Right lobe of liver (tissue), 6 donors: Measurements from ENCODE around the gene DNM3. TPM values are rescaled to one million over a fixed set of nuclear protein-coding genes. Genes with fewer than 3 reads are reported as not detected.

Source experiments
- ATAC-seq, 4 donors: fragments of 200-7000 bp; cut with Tn5 transposase; one replicate each; pipeline ENCODE4 v1.9.1; 2020; ENCODE audit warnings: mild to moderate bottlenecking in 4 of 4, moderate library complexity in 4 of 4
- DNase-seq, 3 donors: peaks; one replicate each; pipeline ENCODE4 v3.0.0-alpha.2; 2020
- H3K27ac ChIP-seq, 3 donors: fragments of 200-600 bp; one replicate each; pipeline ENCODE4 v1.8.0; 2022
- H3K27me3 ChIP-seq, 2 donors: fragments of 200-600 bp; one replicate each; pipeline ENCODE4 v1.8.0; 2022
- H3K36me3 ChIP-seq, 4 donors: fragments of 200-600 bp; sonication (generic) in 1 of 4; one replicate each; pipeline versions ENCODE4 v1.5.1 to v1.8.0; 2017 to 2022; ENCODE audit warnings: control low read depth in 1 of 4
- H3K4me1 ChIP-seq, 4 donors: fragments of 200-600 bp; sonication (generic) in 1 of 4; one replicate each; pipeline versions ENCODE4 v1.5.1 to v1.8.0; 2017 to 2022; ENCODE audit warnings: control low read depth in 1 of 4
- H3K4me3 ChIP-seq, 3 donors: fragments of 200-600 bp; one replicate each; pipeline ENCODE4 v1.8.0; 2022
- H3K9me3 ChIP-seq, 4 donors: fragments of 200-600 bp; sonication (generic) in 1 of 4; one replicate each; pipeline versions ENCODE4 v1.5.1 to v1.8.0; 2017 to 2022; ENCODE audit warnings: control low read depth in 1 of 4
- POLR2A ChIP-seq: fragments of 450-650 bp; IDR thresholded peaks from one replicate; pipeline ENCODE4 v1.6.1; 2017; ENCODE audit warnings: antibody characterized with exemption, mild to moderate bottlenecking
- whole genome bisulfite sequencing: methylation state at CpG from one replicate; pipeline ENCODE4 v1.1.6; 2018; ENCODE audit warnings: low coverage, low lambda C conversion rate; ENCODE audit not compliant: insufficient coverage; ENCODE audit errors: missing lambda C conversion rate; 5-methylcytosine and 5-hydroxymethylcytosine counted together
- intact Hi-C, 2 donors: fragments of 100-400 bp; cut with DNase I; formaldehyde crosslinking; loops; one replicate each; pipeline versions ENCODE4 v1.11.2 to v1.14.1; 2022
- total RNA-seq, 6 experiments: library from RNA; depleted of rRNA in 2 of 6; stranded (reverse); fragments of >200 nt in 2 of 6; fragmentation: NEBNext Ultra II Directional in 3 of 6; extraction: Animal tissue kit (Norgen Biotek cat#: 25700) in 3 of 6; gene quantifications; one replicate each; pipeline versions ENCODE4 v1.1.0 to v1.2.4, GENCODE V29; 2016 to 2023
- TF ChIP-seq, protein P1 (sequence below), 4 donors: fragments of 200-600 bp in 3 of 4; fragments of 450-650 bp in 1 of 4; IDR thresholded peaks; one replicate each; pipeline versions ENCODE4 v1.5.1 to v1.8.0; 2016 to 2022; ENCODE audit warnings: antibody characterized with exemption in 4 of 4, mild to moderate bottlenecking in 2 of 4
- donor health status: DM: no; HTN: yes; CAD: no.
- donor health status: DM: no; HTN: no; CAD: no.
- donor health status: DM: no; HTN: no; CAD: no.
- donor health status: DM: no; HTN: yes; CAD: no.
- donor health status: DM: no; HTN: yes; CAD: no.

The DNM3 gene
- total RNA-seq, 6 experiments from 2014 or later, result 0.29 to 0.92 (median 0.43) TPM

DNA sequence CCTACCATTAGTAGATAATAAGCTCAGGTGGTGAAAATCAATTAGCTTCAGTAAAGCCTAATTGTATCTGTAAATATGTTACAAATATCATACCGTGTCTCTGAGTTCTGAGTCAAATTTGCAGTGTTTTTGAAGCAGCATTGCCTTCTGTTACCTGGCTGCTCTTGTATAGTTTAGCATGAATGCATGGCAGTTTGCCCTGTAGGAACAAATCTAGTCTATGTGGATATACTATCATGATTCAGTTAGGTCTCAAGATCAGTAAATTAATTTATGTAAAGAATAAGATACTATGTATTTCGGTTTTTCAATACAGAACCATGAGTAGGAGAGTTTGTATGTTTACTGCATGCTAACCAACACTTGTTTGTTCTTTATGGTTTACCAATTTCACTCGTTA, 338.6 kb downstream of the DNM3 start:
- Histone ChIP-seq H3K27ac (peak overlapping the region in 1 of 3 donors; percentile 44), H3K4me1 (no peaks in the 10 kb centered on the region), H3K9me3 (no peaks in the 10 kb centered on the region), H3K4me3 (no peak overlapping the region), H3K36me3 (no peaks in the 10 kb centered on the region), H3K27me3 (no peaks in the 10 kb centered on the region)
- 86% methylated on average over 3 of the region's 3 CpGs for WGBS
- no peak for ATAC-seq
- intact Hi-C loops, result no loop called here
- TF ChIP-seq, protein P1, sequence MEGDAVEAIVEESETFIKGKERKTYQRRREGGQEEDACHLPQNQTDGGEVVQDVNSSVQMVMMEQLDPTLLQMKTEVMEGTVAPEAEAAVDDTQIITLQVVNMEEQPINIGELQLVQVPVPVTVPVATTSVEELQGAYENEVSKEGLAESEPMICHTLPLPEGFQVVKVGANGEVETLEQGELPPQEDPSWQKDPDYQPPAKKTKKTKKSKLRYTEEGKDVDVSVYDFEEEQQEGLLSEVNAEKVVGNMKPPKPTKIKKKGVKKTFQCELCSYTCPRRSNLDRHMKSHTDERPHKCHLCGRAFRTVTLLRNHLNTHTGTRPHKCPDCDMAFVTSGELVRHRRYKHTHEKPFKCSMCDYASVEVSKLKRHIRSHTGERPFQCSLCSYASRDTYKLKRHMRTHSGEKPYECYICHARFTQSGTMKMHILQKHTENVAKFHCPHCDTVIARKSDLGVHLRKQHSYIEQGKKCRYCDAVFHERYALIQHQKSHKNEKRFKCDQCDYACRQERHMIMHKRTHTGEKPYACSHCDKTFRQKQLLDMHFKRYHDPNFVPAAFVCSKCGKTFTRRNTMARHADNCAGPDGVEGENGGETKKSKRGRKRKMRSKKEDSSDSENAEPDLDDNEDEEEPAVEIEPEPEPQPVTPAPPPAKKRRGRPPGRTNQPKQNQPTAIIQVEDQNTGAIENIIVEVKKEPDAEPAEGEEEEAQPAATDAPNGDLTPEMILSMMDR (IDR thresholded peaks at IDR 0.05), result no peak
- TF ChIP-seq POLR2A, result no peak
- DNase-seq, result no peak

DNA sequence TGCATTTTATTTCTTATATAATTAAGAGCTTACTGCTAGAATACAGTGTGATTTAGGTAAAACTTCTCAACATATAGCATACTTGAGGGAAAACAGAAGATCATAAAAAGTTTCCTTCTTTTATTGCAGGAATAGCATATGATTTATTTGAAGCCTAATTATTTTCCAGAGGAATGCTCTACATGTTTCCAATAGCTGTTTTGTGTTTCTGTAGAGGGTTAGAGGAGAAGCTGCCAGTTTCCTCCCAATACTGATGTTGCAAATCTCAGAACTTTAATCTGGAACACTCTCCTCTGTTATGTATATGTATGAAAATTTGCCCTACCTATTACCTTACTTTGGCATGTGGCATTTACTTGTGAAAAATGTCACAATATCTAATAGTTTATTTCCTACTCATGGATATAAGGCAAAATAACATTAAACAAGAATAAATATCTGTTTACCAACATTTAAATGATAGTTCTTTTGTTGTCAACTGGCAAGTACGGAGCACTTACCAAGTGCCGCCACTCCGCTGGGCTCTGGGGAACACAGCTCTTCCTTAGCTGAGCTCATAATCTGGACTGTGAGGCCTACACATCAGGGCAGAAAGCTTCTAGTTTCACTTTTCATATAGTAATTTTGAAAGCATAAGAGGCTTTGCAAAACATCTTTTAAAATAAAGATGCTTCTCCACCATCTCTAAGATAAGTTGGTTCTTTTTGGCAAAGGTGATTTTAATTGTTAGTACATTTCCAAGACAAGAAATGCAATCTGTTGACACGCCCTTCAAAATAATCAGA, 339.4 kb downstream of the DNM3 start:
- peak overlapping the region; percentile 43 to 66 (median 44) for H3K27ac ChIP-seq
- no peaks in the 10 kb centered on the region for H3K36me3 ChIP-seq
- peak in 1 of 3 donors; percentile 28 for DNase-seq
- intact Hi-C loops, result no loop called here
- no peaks in the 10 kb centered on the region for H3K9me3 ChIP-seq
- no peaks in the 10 kb centered on the region for H3K27me3 ChIP-seq
- no peaks in the 10 kb centered on the region for H3K4me1 ChIP-seq
- 42% methylated on average over 4 of the region's 4 CpGs for WGBS
- TF ChIP-seq POLR2A, result no peak
- TF ChIP-seq, protein P1 (IDR thresholded peaks at IDR 0.05), result no peak
- no peak overlapping the region for H3K4me3 ChIP-seq
- peak; percentile 68 to 87 (median 83) for ATAC-seq

DNA sequence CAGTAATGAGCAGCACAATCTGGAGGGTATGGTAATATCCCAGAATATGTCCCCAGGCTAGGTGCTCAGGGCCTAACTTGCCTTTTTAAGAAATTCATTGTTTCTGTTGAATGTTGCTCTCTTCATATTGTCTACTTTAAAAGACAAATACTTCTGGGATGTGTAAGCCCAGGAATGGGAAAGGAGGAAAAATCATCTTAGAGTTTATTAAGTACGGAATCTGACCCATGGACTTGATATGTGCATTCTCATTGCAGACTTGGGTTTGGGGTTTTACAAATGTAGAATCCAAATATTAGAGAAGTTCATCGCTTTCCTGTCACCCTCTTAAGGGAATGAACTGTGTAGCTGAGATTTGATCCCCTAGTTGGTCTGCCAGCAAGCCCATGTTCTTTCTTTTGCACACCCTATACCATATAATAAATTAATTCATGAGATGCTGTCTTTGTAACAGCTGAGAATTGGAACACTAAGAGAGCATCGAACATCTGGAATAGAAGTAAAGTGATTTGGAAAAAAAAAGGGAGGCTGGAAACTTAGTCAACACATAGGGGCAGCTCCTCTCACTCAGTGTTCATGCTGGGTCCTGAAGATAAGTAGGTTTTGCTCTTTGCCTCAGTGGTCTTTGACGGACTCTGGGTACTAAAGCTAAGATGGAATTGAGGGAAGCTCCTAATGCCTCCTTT, 343.4 kb downstream of the DNM3 start:
- 77% methylated on average over 4 of the region's 4 CpGs for WGBS
- intact Hi-C loops, result no loop called here
- no peak for ATAC-seq

DNA sequence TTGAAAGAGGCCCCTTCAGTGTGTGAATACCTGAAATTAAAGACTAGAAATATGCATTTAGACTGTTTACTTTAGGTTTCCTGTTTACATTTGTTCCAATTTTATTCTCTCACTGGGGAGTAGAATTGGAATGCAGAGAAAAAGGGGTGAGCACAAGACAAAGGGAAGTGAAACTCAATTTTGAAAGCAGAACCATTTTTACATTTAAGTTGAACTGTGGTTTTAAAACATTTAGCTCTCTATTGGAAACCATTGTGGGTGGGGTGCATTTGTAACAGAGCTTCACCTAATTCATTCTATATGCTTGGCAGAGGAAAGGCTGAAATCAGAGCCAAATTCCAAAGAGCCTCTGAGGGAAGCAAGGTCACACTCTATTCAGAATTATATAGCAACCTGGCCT, 343.9 kb downstream of the DNM3 start:
- ATAC-seq, result peak in 2 of 4 donors; percentile 18 to 41
- no peak for DNase-seq

More for the DNA sequence above, 343.4 kb downstream of the DNM3 start:
- Histone ChIP-seq H3K27me3 (no peaks in the 10 kb centered on the region), H3K9me3 (no peaks in the 10 kb centered on the region), H3K36me3 (no peaks in the 10 kb centered on the region), H3K27ac (no peak overlapping the region), H3K4me1 (no peaks in the 10 kb centered on the region), H3K4me3 (no peak overlapping the region)
- TF ChIP-seq, protein P1 (IDR thresholded peaks at IDR 0.05), result no peak
- TF ChIP-seq POLR2A, result no peak
- no peak for DNase-seq

More for the DNA sequence above, 343.9 kb downstream of the DNM3 start:
- Histone ChIP-seq H3K27ac (no peak overlapping the region), H3K27me3 (no peaks in the 10 kb centered on the region), H3K4me1 (no peaks in the 10 kb centered on the region), H3K4me3 (no peak overlapping the region), H3K36me3 (no peaks in the 10 kb centered on the region), H3K9me3 (no peaks in the 10 kb centered on the region)
- intact Hi-C loops, result no loop called here
- TF ChIP-seq POLR2A, result no peak
- TF ChIP-seq, protein P1 (IDR thresholded peaks at IDR 0.05), result no peak
